Stimulated activated CD4-positive, alpha-beta T cell treated with anti-CD3 and anti-CD28 coated beads, TNF-alpha, amount 100 ng/mL, for 4 hours (primary cell): ENCODE measurements around the gene RFX2.
"Not testable (repeated sequence)": the region's sequence is repeated elsewhere in the genome, so short reads cannot be mapped to it uniquely, and the experiment has no call there.

Experiments
- DNase-seq, 3 experiments: peaks; one replicate each; pipeline ENCODE4 v3.0.0-alpha.2; 2020; ENCODE audit warnings: low read depth in 3 of 3

RFX2 gene

DNA sequence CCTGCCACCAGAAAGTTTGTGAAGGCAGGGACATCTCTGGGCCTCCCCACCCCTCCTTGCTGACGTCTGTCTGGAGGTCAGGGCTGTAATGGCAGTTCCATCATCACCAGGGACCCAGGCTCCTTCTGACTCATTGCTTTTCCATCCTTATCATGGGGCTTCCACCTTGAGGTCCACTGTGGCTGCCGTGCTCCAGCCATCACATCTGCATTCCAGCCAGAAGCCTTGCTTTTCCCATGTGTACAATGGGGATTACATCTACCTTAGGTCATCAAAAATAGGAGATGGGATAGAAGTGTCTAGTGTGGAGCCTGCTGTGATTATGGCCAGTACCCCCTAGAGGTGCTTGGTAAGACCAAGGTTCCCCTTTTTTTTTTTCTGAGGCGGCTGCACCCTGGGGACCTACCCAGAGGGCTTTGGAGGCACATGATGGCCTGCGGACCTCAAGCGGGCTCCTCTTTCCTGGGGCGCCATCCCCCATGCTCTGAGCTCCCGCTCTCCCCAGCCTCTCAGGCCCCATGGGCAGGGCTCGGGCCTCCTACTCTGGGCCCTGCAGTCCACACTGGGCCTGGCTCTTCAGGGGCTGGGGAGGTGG lies 119.0 kb downstream of the RFX2 start:
- DNase-seq = no peak

DNA sequence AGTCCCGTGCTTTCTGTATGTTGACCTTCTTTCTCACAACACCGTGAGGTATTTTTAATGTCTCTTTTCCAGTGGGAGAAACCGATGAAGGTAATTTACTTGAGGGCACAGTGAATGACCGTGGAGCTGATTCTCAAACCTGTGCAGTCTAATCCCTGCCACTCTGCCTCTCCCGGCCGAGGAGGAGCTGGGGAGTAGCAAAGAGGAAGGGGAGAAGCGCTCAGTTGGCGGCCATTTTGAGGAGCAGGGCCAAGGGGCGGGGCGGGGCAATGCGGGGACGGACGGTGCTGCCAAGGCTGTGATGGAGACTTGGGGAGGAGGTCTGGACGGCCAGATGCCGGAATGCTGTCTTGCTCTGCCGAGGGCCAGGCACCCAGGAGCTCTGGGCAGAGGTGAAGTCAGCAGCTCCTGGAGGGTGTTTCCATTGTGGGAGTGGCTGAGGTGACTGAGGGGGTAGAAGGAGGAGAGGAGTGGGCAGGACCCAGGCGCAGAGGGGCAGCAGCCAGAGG lies 120.0 kb downstream of the RFX2 start:
- no peak for DNase-seq

- DNase-seq = no peak
Measured at GRCh38 chr19:5989388-5990074, 120.8 kb downstream of the RFX2 start.

- DNase-seq = no peak
Measured at GRCh38 chr19:5988517-5989387, 121.5 kb downstream of the RFX2 start.

GRCh38 chr19:5987077-5987818 lies 123.1 kb downstream of the RFX2 start:
- peak; percentile 34 to 55 (median 43) for DNase-seq

GRCh38 chr19:5985837-5986236 lies 124.5 kb downstream of the RFX2 start:
- not testable (repeated sequence) for DNase-seq

GRCh38 chr19:5985098-5985783 lies 125.1 kb downstream of the RFX2 start:
- DNase-seq = no peak

GRCh38 chr19:5984600-5984999 lies 125.7 kb downstream of the RFX2 start:
- DNase-seq = no peak

DNA sequence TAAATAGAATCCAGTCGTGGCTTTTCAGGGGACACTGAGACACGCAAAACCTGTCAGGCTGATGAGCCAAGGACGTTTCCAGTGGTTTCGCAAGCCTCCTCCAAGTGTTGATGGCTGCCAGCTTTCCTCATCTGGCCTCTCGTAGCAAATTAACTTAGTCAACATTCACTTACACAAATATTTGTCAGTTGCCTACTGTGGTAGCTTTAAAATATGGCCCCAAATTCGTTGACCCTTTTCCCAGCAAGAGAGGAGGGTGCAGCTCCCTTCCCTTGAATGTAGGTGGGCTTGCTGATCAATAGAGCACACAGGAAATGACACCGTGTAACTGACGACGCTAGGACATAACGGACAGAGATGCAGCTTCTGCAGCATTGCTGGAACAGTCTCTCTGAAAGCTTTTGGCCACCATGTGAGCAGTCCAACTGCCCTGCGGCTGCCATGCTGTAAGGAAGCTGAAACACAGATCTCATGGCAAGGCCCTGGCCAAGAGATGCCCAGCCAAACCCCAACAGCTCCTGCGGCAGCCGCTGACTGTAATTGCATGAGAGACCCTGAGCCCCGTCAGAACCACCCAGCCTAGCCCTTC lies 126.8 kb downstream of the RFX2 start:
- DNase-seq = no peak

- DNase-seq = peak in 1 of 3 experiments; percentile 10
Measured at GRCh38 chr19:5978606-5979552, 131.4 kb downstream of the RFX2 start.

DNA sequence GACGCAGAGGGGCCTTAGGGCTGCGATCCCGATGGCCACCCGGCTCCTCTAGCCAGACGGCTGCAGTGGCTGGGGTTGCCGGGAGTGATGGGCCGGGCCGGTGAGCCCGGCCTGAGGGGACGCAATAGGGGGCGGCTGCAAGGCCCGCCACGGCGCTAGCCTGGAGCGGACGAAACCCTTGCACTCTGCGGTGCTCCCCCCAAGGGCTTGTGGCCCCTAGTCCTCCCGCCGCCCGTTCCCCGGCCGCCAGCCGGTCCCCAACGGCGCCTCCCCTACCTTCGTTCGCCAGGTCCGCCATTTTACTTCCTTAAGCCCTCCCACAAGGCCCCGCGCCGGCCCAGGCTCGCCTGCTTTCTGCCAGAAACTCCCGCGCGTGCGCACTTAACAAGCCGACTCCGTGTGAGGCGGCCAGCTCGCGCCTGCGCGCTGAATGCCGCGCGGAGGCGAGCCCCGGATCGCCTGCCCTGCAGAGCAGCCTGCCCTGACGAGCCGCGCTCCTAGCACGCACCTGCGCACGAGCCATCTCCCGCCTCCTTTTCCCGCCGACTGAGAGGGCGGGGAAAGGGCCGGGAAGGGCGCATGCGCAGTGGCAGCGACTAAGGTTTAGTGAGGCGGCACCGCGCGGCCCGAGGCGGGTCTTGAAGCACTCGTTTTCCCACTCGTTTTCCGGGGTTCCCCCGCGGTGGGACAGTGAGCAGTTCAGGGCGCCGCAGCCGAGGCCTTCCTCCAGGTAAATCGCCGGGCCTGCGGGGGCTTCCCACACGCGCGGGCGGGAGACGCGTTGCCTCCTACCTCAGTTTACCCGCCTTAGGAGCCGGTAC lies 132.3 kb downstream of the RFX2 start, which contains the start of gene RANBP3:
TSS of gene RANBP3 (minus strand) at position 356 of the 821 bp plus-strand sequence. CDS start at position 298, 58 bp downstream.
- DNase-seq = peak; percentile 95 to 98 (median 97)

GRCh38 chr19:5977222-5977784 lies 133.0 kb downstream of the RFX2 start:
- DNase-seq = peak in 1 of 3 experiments; percentile 9

DNA sequence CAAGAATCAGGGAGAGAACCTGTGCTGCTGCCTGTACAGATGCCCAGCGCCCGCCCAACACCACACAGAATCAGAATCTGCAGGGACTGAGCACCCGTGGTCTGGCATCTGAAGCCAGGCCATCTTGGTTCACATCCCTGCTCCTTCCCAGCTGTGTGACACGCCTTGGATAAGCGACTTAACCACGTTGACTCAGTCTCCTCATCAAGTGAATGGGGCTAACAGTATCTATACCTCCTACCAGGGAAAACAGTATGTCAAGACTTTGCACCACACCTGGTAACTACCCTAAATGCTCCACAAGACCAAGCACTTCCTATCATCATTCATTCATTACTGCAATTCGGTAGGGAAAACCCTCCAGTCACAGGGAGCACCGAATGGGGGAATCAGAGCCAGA lies 133.5 kb downstream of the RFX2 start:
- no peak for DNase-seq

GRCh38 chr19:5975388-5975728 lies 134.9 kb downstream of the RFX2 start:
- DNase-seq = no peak

- DNase-seq = no peak
Measured at GRCh38 chr19:5974721-5975387, 135.4 kb downstream of the RFX2 start.

DNA sequence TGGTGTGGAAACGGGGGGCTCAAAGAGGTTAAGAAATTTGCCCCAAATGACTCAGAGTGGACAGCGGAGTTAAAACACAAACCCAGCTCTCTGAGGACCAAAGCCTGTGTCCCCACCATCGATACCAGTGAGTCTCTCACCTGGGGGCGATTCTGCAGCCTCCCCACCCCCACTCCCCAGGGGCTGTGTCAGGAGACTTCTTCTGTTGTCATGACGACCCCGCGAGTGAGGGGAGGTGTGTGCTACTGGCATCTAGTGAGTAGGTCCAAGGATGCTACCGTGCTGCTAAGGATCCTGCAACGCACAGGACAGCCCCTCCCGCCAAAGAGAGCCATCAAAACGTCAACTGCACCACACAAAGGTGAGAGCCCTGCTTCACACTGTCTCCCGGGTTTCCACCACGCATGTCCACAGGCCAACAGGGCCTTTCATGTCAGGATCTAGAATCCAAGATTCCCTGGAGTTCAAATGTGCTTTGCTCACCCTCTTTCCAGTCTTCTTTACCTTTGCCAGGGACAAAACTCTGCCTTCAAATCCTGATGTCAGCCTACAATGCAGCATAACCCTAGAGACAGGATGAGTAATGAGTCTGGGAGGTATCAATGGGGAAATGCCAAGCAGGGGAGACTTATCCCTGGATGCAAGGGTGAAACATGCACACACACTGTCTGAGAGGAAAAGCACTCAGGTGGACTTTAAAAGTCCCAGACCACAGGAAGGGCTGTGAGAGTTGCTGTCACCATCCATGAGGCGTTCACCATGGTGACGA lies 136.2 kb downstream of the RFX2 start:
- DNase-seq = no peak

DNA sequence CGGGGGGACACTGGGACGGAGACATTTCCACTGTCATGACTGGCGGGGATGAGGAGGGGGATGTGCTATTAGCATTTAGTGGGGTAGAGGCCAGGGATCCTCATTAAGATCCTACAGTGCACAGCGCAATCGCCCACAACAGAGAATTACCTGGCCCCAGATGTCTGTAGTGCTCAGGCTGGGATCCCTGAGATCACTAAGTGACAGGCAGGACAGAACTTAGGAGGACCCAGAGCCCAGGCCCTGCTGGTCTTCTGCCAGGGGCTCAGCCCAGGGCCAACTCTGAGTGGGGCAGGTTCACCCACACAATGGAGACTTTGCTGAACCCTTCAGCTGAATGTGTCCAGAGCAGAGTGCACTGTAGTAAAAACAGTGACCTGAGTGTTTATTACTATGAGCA lies 136.9 kb downstream of the RFX2 start:
- DNase-seq = no peak
